GM20000 (cell line): ENCODE data around the gene KANK4.

Experiments used
- DNase-seq: peaks from one replicate; pipeline ENCODE4 v3.0.0; 2012; ENCODE audit warnings: low spot score
- CTCF ChIP-seq: IDR thresholded peaks from 2 replicates; pipeline ENCODE4 v1.5.1; 2012; ENCODE audit warnings: mild to moderate bottlenecking, control low read depth; ENCODE audit errors: extremely low read depth, missing control alignments

KANK4 gene

GRCh38 chr1:62358665-62359373 is 39.6 kb upstream of the KANK4 start:
- DNase-seq = no peak
- TF ChIP-seq CTCF = no peak

GRCh38 chr1:62357916-62358315 is 38.7 kb upstream of the KANK4 start:
- no peak for TF ChIP-seq CTCF
- DNase-seq = no peak

- TF ChIP-seq CTCF = no peak
- no peak for DNase-seq
Observed at GRCh38 chr1:62356257-62356835, 37.1 kb upstream of the KANK4 start.

- DNase-seq = no peak
- TF ChIP-seq CTCF = no peak
Observed at GRCh38 chr1:62355095-62355494, 35.9 kb upstream of the KANK4 start.

GRCh38 chr1:62353853-62354252 is 34.6 kb upstream of the KANK4 start:
- no peak for TF ChIP-seq CTCF
- DNase-seq = no peak

GRCh38 chr1:62352387-62352786 is 33.2 kb upstream of the KANK4 start:
- no peak for DNase-seq
- TF ChIP-seq CTCF = no peak

GRCh38 chr1:62349470-62350233 is 30.4 kb upstream of the KANK4 start:
- no peak for TF ChIP-seq CTCF
- no peak for DNase-seq
